Measurements from ENCODE around the gene FILIP1.

- no peak for TF ChIP-seq CTCF (IDR thresholded peaks at IDR 0.05; ENCODE audit: low read depth, low read length)
- TF ChIP-seq EZH2phosphoT487 (IDR thresholded peaks at IDR 0.05; ENCODE audit: low read depth) = no peak
These were observed 116.2 kb downstream of the FILIP1 start for GRCh38 chr6:75377386-75377785.

Measured in OCI-LY3 (cell line).